ENCODE data around the gene ADGRA1.

Gene ADGRA1

DNA sequence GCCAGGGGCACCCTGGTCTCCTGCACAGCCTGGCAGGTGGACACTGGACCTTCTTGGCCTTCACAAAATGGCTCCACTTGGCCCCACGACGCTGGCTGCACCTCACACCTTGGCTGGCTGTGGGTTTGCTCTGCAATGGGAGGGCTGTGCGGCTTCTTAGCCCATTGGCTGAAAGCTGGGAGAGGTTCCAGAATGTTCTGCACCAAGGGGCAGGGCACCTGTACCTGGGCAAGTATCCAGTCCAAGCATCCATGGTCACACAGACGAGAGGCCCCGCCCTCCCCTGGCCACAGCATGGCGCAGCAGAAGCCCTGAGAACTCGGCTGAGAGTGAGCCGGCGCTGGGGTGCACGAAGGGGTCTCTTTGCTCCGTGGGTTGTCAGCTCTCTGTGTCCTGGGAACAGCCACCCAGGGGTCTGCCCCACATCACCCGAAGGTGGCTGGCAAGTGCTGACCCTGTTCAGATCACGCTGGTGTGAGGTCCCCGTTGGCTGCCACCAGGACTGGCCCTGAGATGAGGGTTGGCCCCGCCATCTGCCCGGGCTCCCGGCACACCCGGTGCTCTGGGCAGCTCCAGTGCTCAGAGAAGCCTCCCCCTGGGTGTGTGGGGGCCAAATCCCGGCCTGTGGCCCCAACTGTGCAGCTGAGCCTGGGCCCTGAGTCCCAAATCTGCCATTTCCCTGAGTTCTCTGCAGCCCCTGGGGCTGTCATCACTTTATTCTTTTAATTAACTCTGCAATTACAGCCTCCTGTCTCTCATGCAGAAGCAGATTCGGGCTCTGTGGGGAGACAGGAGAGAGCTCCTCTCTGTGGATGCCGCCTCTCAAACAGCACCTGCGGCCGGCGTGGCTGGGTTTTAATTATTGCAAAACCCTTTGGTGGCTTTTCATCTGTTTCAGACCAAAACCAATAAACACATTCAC, 19.4 kb upstream of the ADGRA1 start:
- no peak overlapping the region for H3K4me3 ChIP-seq (ENCODE audit: low read depth, low read length)
- TF ChIP-seq CTCF (IDR thresholded peaks at IDR 0.05; ENCODE audit: insufficient read depth, low read depth, low read length, missing control alignments) = no peak
- no peak for DNase-seq (ENCODE audit: low read depth)

GRCh38 chr10:133069033-133069525, 18.6 kb upstream of the ADGRA1 start:
- no peak for TF ChIP-seq CTCF (IDR thresholded peaks at IDR 0.05; ENCODE audit: insufficient read depth, low read depth, low read length, missing control alignments)
- DNase-seq (ENCODE audit: low read depth) = no peak

DNA sequence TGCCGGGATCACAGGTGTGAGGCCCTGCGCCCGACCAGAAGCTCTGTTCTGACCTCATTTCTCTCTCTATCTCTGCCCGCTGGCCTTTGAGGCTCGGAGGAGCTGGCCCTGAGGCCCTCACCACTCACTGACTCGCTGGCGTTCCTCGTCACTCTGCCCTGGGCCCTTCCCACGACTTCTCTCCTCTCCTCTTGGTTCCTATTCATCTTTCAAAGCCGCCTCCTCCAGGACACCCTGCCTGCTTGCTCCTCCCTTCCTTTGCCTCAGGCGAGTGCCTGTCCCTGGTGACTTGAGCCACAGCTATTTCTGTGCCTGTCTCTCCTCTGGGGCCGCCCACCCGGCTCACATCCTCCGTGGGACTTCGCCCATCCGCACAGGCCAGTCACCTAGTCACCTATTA, 17.3 kb upstream of the ADGRA1 start:
- DNase-seq (ENCODE audit: low read depth) = no peak
- H3K4me3 ChIP-seq (ENCODE audit: low read depth, low read length) = no peak overlapping the region
- TF ChIP-seq CTCF (IDR thresholded peaks at IDR 0.05; ENCODE audit: insufficient read depth, low read depth, low read length, missing control alignments) = no peak

More at GRCh38 chr10:133069033-133069525, 18.6 kb upstream of the ADGRA1 start:
- H3K4me3 ChIP-seq (ENCODE audit: low read depth, low read length) = no peak overlapping the region

DNA sequence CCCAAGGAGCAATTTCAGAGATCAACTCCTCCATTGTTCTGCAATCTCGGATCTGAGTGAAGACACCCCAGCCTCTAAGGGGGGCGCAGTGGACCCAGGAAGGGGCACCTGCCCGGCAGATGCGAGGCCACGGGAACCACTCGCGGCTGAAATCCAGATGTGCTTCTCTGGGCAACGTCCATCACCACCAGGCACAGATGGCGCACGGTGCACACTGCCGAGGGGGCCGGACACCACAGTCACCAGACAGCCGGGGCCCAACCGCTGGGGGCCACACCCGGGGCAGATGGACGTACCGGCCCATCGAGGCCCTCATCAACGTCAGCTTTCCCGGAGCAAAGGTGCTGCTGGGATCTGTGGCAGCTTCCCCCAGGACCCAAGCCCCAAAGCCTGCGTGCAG, 16.9 kb upstream of the ADGRA1 start:
- no peak for DNase-seq (ENCODE audit: low read depth)
- no peak overlapping the region for H3K4me3 ChIP-seq (ENCODE audit: low read depth, low read length)
- no peak for TF ChIP-seq CTCF (IDR thresholded peaks at IDR 0.05; ENCODE audit: insufficient read depth, low read depth, low read length, missing control alignments)

DNA sequence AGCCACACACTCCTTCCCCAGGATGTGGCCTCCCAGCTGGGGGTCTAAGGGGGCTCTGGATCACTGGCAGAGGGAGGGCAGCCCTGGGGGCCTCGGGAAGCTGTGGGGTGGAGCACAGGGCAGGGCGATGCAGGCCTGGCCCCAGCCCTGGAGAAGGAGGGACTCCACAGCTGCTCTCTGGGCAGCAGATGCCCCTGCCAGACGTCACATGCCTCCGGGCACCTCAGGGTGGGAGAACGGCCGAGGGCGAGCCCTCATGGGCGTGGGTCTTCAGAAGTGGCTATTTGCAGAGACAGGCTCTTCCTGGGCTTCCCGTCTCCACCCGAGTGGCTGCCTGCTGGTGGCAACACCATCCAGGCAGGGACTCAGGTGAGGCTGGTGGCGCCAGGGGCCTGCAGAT, 16.0 kb upstream of the ADGRA1 start:
- no peak for TF ChIP-seq CTCF (IDR thresholded peaks at IDR 0.05; ENCODE audit: insufficient read depth, low read depth, low read length, missing control alignments)
- DNase-seq (ENCODE audit: low read depth) = no peak
- H3K4me3 ChIP-seq (ENCODE audit: low read depth, low read length) = no peak overlapping the region

- no peak overlapping the region for H3K4me3 ChIP-seq (ENCODE audit: low read depth, low read length)
- DNase-seq (ENCODE audit: low read depth) = no peak
- TF ChIP-seq CTCF (IDR thresholded peaks at IDR 0.05; ENCODE audit: insufficient read depth, low read depth, low read length, missing control alignments) = no peak
These were observed 15.5 kb upstream of the ADGRA1 start for GRCh38 chr10:133072196-133072595.
